IMR-90 (cell line): ENCODE measurements around the gene ADGRG3. TPM values are rescaled to one million over a fixed set of nuclear protein-coding genes. Genes with fewer than 3 reads are reported as not detected.

Source experiments
- ATAC-seq: fragments of 200-7000 bp; cut with Tn5 transposase; 2 replicates; pipeline ENCODE4 v1.9.1; 2020; ENCODE audit warnings: low read depth, mild to moderate bottlenecking, moderate library complexity
- BruUV-seq: library from RNA; stranded (reverse); fragments of 400-500 nt; replicated peaks from 2 replicates; lab custom pipeline; 2021; lab: Mats Ljungman, UMichigan
- CTCF ChIA-PET: fragments of 300-600 bp; formaldehyde crosslinking; extraction: SDS; loops from one replicate; lab custom pipeline; 2021; ENCODE audit warnings: antibody characterized with exemption; lab: Yijun Ruan, JAX
- POLR2A ChIA-PET: fragments of 300-600 bp; sonication (Branson Sonifier 250); formaldehyde crosslinking; loops from one replicate; lab custom pipeline; 2022; ENCODE audit warnings: antibody characterized with exemption; ENCODE audit not compliant: unreplicated experiment; lab: Charles Lee
- DNase-seq: peaks from one replicate; pipeline ENCODE4 v3.0.0; 2013
- H2AFZ ChIP-seq: replicated peaks from 2 replicates; pipeline ENCODE3; 2013; ENCODE audit warnings: low read length, mild to moderate bottlenecking; ENCODE audit not compliant: poor library complexity
- H2AK5ac ChIP-seq: 2 replicates; pipeline ENCODE4 v1.6.1; 2013; ENCODE audit warnings: low read depth, low read length, inconsistent platforms
- H2AK9ac ChIP-seq: replicated peaks from 2 replicates; pipeline ENCODE3; 2013; ENCODE audit warnings: mild to moderate bottlenecking, low read depth, low read length, moderate library complexity; ENCODE audit not compliant: poor library complexity
- H2BK120ac ChIP-seq: 2 replicates; pipeline ENCODE4 v1.6.1; 2013; ENCODE audit warnings: low read depth, low read length, inconsistent platforms
- H2BK15ac ChIP-seq: 3 replicates; pipeline ENCODE4 v1.6.1; 2013; ENCODE audit warnings: low read depth, low read length, inconsistent platforms
- H2BK20ac ChIP-seq: 2 replicates; pipeline ENCODE4 v1.6.1; 2013; ENCODE audit warnings: low read depth, mild to moderate bottlenecking, inconsistent platforms, low read length, moderate library complexity
- H2BK5ac ChIP-seq: 2 replicates; pipeline ENCODE4 v1.6.1; 2013; ENCODE audit warnings: mild to moderate bottlenecking, low read depth, low read length, inconsistent platforms; ENCODE audit not compliant: poor library complexity, severe bottlenecking
- H3K14ac ChIP-seq: replicated peaks from 2 replicates; pipeline ENCODE4 v1.6.1; 2013; ENCODE audit warnings: low read depth, low read length, inconsistent platforms
- H3K18ac ChIP-seq: 2 replicates; pipeline ENCODE4 v1.6.1; 2013; ENCODE audit warnings: low read depth, low read length, control low read depth
- H3K23ac ChIP-seq: 2 replicates; pipeline ENCODE4 v1.6.1; 2013; ENCODE audit warnings: low read depth, low read length, inconsistent platforms
- H3K27ac ChIP-seq: 2 replicates; pipeline ENCODE4 v1.5.1; 2013; ENCODE audit warnings: mild to moderate bottlenecking, control low read depth, low read length; ENCODE audit not compliant: insufficient read depth
- H3K27me3 ChIP-seq: 2 replicates; pipeline ENCODE4 v1.6.1; 2013; ENCODE audit warnings: low read length; ENCODE audit not compliant: control insufficient read depth, insufficient read depth
- H3K36me3 ChIP-seq: 2 replicates; pipeline ENCODE4 v1.6.1; 2013; ENCODE audit warnings: low read length, mixed read lengths; ENCODE audit not compliant: control insufficient read depth, insufficient read depth
- H3K4ac ChIP-seq: 2 replicates; pipeline ENCODE4 v1.6.1; 2013; ENCODE audit warnings: low read depth, low read length, inconsistent platforms
- H3K4me1 ChIP-seq: 2 replicates; pipeline ENCODE4 v1.6.1; 2013; ENCODE audit warnings: low read length, mixed read lengths; ENCODE audit not compliant: control insufficient read depth, insufficient read depth
- H3K4me2 ChIP-seq: 2 replicates; pipeline ENCODE4 v1.6.1; 2013; ENCODE audit warnings: low read depth, mild to moderate bottlenecking, control low read depth, low read length, moderate library complexity
- H3K4me3 ChIP-seq: 2 replicates; pipeline ENCODE4 v1.5.1; 2013; ENCODE audit warnings: low read depth, mild to moderate bottlenecking, control low read depth, low read length, moderate library complexity; ENCODE audit not compliant: insufficient read depth
- H3K56ac ChIP-seq: 2 replicates; pipeline ENCODE4 v1.6.1; 2013; ENCODE audit warnings: low read length, inconsistent platforms; ENCODE audit not compliant: insufficient read depth; ENCODE audit errors: extremely low read depth
- H3K79me1 ChIP-seq, 2 experiments: 2 replicates each; pipeline ENCODE4 v1.6.1; 2013; ENCODE audit warnings: low read length in 2 of 2, inconsistent platforms in 1 of 2, low read depth in 1 of 2
- H3K9ac ChIP-seq: 2 replicates; pipeline ENCODE4 v1.6.1; 2013; ENCODE audit warnings: low read depth, low read length, control low read depth
- H3K9me1 ChIP-seq: 2 replicates; pipeline ENCODE4 v1.6.1; 2013; ENCODE audit warnings: low read length, inconsistent platforms; ENCODE audit not compliant: insufficient read depth
- H3K9me3 ChIP-seq: 2 replicates; pipeline ENCODE4 v1.6.1; 2013; ENCODE audit warnings: low read length; ENCODE audit not compliant: control insufficient read depth, insufficient read depth
- H4K20me1 ChIP-seq: 2 replicates; pipeline ENCODE4 v1.6.1; 2013; ENCODE audit warnings: low read length, inconsistent platforms; ENCODE audit not compliant: insufficient read depth
- H4K5ac ChIP-seq: 2 replicates; pipeline ENCODE4 v1.6.1; 2013; ENCODE audit warnings: mild to moderate bottlenecking, low read depth, low read length, control low read depth
- H4K8ac ChIP-seq, 2 experiments: 2 replicates each; pipeline ENCODE4 v1.6.1; 2013; ENCODE audit warnings: low read depth in 2 of 2, low read length in 2 of 2, control low read depth in 1 of 2, inconsistent platforms in 1 of 2
- H4K91ac ChIP-seq: 2 replicates; pipeline ENCODE4 v1.6.1; 2013; ENCODE audit warnings: low read depth, low read length, inconsistent platforms; ENCODE audit not compliant: insufficient read depth
- BHLHE40 ChIP-seq: fragments of 150-350 bp; IDR thresholded peaks from 2 replicates; pipeline ENCODE4 v1.6.1; 2016; ENCODE audit warnings: mild to moderate bottlenecking, low read depth, low read length
- CEBPB ChIP-seq: IDR thresholded peaks from 2 replicates; pipeline ENCODE4 v1.6.1; 2012; ENCODE audit warnings: low read depth, low read length, improper control_type of control experiment
- CHD1 ChIP-seq: IDR thresholded peaks from 2 replicates; pipeline ENCODE4 v1.6.1; 2012; ENCODE audit warnings: low read depth, low read length, improper control_type of control experiment
- FOS ChIP-seq: fragments of 150-350 bp; IDR thresholded peaks from 2 replicates; pipeline ENCODE4 v1.6.1; 2016; ENCODE audit warnings: low read depth, low read length
- MAFK ChIP-seq: IDR thresholded peaks from 2 replicates; pipeline ENCODE4 v1.6.1; 2012; ENCODE audit warnings: low read depth, low read length, improper control_type of control experiment
- MAZ ChIP-seq: IDR thresholded peaks from 2 replicates; pipeline ENCODE4 v1.6.1; 2012; ENCODE audit warnings: low read depth, mild to moderate bottlenecking, low read length, improper control_type of control experiment, moderate library complexity, borderline replicate concordance
- MXI1 ChIP-seq: IDR thresholded peaks from 2 replicates; pipeline ENCODE4 v1.6.1; 2012; ENCODE audit warnings: low read depth, mild to moderate bottlenecking, low read length, moderate library complexity, borderline replicate concordance
- NFE2L2 ChIP-seq: fragments of 150-350 bp; IDR thresholded peaks from 2 replicates; pipeline ENCODE4 v1.6.1; 2016; ENCODE audit warnings: low read depth, mild to moderate bottlenecking, low read length
- POLR2A ChIP-seq: IDR thresholded peaks from 2 replicates; pipeline ENCODE4 v1.6.1; 2012; ENCODE audit warnings: mild to moderate bottlenecking, low read depth, low read length
- RAD21 ChIP-seq: IDR thresholded peaks from 2 replicates; pipeline ENCODE4 v1.6.1; 2012; ENCODE audit warnings: low read length, improper control_type of control experiment
- RCOR1 ChIP-seq: IDR thresholded peaks from 2 replicates; pipeline ENCODE4 v1.6.1; 2012; ENCODE audit warnings: mild to moderate bottlenecking, low read length, improper control_type of control experiment; ENCODE audit not compliant: insufficient replicate concordance
- RFX5 ChIP-seq: IDR thresholded peaks from 2 replicates; pipeline ENCODE4 v1.8.0; 2012; ENCODE audit warnings: low read depth, mild to moderate bottlenecking, low read length, moderate library complexity
- SMC3 ChIP-seq: fragments of 150-350 bp; IDR thresholded peaks from 2 replicates; pipeline ENCODE4 v1.6.1; 2016; ENCODE audit warnings: low read depth, mild to moderate bottlenecking, antibody characterized with exemption, low read length, moderate library complexity
- WGBS, 2 experiments: methylation state at CpG; one replicate each; pipeline versions ENCODE4 v1.1.5 to v1.1.7; 2013; ENCODE audit warnings: missing lambda C conversion rate in 2 of 2; ENCODE audit not compliant: insufficient read length in 1 of 2; ENCODE audit errors: extremely low coverage in 2 of 2; 5-methylcytosine and 5-hydroxymethylcytosine counted together
- dilution Hi-C: fragments of 300-500 bp; cut with HindIII; formaldehyde crosslinking; loops from one replicate; pipeline ENCODE4 v1.14.3; 2018; ENCODE audit warnings: low sequenced_read_pairs; ENCODE audit not compliant: unreplicated experiment
- in situ Hi-C: fragments of 300-500 bp; cut with MboI; formaldehyde crosslinking; loops from 3 replicates; pipeline ENCODE4 v1.14.3; 2019; ENCODE audit warnings: low sequenced_read_pairs, inconsistent platforms, mixed read lengths
- intact Hi-C: fragments of 100-400 bp; cut with micrococcal nuclease; formaldehyde crosslinking; loops from 2 replicates; pipeline ENCODE4 v1.10.0; 2022
- polyA plus RNA-seq, 3 experiments: library from polyadenylated mRNA; depleted of rRNA; stranded (reverse); fragments of >200 nt; gene quantifications; 2 replicates each; pipeline ENCODE4 v1.2.3, GENCODE V29; 2012; ENCODE audit warnings: low replicate concordance in 1 of 3
- total RNA-seq: library from RNA; depleted of rRNA; stranded (reverse); fragments of >200 nt; gene quantifications from 2 replicates; pipeline ENCODE4 v1.2.3, GENCODE V29; 2012
- TF ChIP-seq, protein P1 (sequence below): fragments of 150-350 bp; IDR thresholded peaks from 2 replicates; pipeline ENCODE4 v1.6.1; 2016; ENCODE audit warnings: low read depth, mild to moderate bottlenecking, low read length, moderate library complexity, borderline replicate concordance
- TF ChIP-seq, protein P2 (sequence below): conservative IDR thresholded peaks from 2 replicates; pipeline ENCODE4 v1.5.1; 2012; ENCODE audit warnings: mild to moderate bottlenecking, low read depth, low read length, improper control_type of control experiment
- TF ChIP-seq, protein P3 (sequence below): fragments of 150-350 bp; IDR thresholded peaks from 2 replicates; pipeline ENCODE4 v1.6.1; 2017; ENCODE audit warnings: mild to moderate bottlenecking, antibody characterized with exemption, low read length, low read depth

Gene ADGRG3
- total and polyA plus RNA-seq, 2 of the 4 experiments (the other 2 are of a cell fraction), result not detected

DNA sequence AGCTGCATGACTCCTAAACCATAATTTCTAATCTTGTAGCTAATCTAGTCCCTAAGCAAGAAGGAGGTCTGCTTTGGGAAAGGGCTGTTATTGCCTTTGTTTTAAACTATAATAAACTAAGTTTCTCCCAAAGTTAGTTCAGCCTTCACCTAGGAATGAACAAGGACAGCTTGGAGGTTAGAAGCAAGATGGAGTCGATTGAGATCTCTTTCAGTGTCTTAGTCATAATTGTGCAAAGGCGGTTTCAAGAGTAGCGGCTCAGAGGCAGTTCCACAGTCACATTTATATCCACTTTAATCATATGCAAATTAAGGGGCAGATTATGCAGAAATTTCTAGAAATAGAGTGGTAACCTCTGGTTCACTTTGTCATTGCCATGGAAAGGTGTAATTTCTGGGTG is 43.9 kb downstream of the ADGRG3 start:
- intact Hi-C loops (no loop called here), in situ Hi-C loops (no loop called here), dilution Hi-C loops (no loop called here)
- Histone ChIP-seq H3K4me3 (no peak overlapping the region), H2BK15ac (no peak overlapping the region), H3K27ac (no peak overlapping the region), H3K4ac (no peak overlapping the region), H3K27me3 (peaks cover 45% of the 10 kb centered on the region), H4K20me1 (no peaks in the 10 kb centered on the region), H3K9ac (no peak overlapping the region), H4K5ac (no peak overlapping the region), H4K91ac (no peak overlapping the region), H2AK5ac (no peak overlapping the region), H2AFZ (no peak overlapping the region), H3K14ac (no peak overlapping the region), H3K4me2 (no peak overlapping the region), H3K56ac (no peak overlapping the region), H2BK5ac (no peak overlapping the region), H3K4me1 (no peaks in the 10 kb centered on the region), H2BK20ac (no peak overlapping the region), H3K23ac (no peak overlapping the region), H3K9me1 (no peaks in the 10 kb centered on the region), H3K79me1 (no peaks in the 10 kb centered on the region), H3K18ac (no peak overlapping the region), H2AK9ac (no peak overlapping the region), H3K36me3 (no peaks in the 10 kb centered on the region), H4K8ac (no peak overlapping the region), H2BK120ac (no peak overlapping the region), H3K9me3 (no peaks in the 10 kb centered on the region)
- CTCF ChIA-PET, result interaction anchor here (0.8 kb wide), 1 partner anchor 13 kb away, joined by 3 read pairs; no protein-coding TSS in a partner anchor
- DNase-seq (no peak), ATAC-seq (no peak)
- no TSS peak for BruUV-seq
- no peak for TF ChIP-seq MAZ
- TF ChIP-seq, protein P1, sequence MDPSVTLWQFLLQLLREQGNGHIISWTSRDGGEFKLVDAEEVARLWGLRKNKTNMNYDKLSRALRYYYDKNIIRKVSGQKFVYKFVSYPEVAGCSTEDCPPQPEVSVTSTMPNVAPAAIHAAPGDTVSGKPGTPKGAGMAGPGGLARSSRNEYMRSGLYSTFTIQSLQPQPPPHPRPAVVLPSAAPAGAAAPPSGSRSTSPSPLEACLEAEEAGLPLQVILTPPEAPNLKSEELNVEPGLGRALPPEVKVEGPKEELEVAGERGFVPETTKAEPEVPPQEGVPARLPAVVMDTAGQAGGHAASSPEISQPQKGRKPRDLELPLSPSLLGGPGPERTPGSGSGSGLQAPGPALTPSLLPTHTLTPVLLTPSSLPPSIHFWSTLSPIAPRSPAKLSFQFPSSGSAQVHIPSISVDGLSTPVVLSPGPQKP, result no peak
- TF ChIP-seq BHLHE40, result no peak
- TF ChIP-seq POLR2A, result no peak
- no peak for TF ChIP-seq NFE2L2
- no peak for TF ChIP-seq CEBPB
- TF ChIP-seq FOS, result no peak
- TF ChIP-seq RCOR1, result no peak
- TF ChIP-seq RFX5, result no peak
- TF ChIP-seq, protein P2, sequence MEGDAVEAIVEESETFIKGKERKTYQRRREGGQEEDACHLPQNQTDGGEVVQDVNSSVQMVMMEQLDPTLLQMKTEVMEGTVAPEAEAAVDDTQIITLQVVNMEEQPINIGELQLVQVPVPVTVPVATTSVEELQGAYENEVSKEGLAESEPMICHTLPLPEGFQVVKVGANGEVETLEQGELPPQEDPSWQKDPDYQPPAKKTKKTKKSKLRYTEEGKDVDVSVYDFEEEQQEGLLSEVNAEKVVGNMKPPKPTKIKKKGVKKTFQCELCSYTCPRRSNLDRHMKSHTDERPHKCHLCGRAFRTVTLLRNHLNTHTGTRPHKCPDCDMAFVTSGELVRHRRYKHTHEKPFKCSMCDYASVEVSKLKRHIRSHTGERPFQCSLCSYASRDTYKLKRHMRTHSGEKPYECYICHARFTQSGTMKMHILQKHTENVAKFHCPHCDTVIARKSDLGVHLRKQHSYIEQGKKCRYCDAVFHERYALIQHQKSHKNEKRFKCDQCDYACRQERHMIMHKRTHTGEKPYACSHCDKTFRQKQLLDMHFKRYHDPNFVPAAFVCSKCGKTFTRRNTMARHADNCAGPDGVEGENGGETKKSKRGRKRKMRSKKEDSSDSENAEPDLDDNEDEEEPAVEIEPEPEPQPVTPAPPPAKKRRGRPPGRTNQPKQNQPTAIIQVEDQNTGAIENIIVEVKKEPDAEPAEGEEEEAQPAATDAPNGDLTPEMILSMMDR, result no peak
- no peak for TF ChIP-seq MAFK
- no peak for TF ChIP-seq RAD21
- TF ChIP-seq CHD1, result no peak
- no peak for TF ChIP-seq MXI1
- no peak for TF ChIP-seq SMC3
- TF ChIP-seq, protein P3, sequence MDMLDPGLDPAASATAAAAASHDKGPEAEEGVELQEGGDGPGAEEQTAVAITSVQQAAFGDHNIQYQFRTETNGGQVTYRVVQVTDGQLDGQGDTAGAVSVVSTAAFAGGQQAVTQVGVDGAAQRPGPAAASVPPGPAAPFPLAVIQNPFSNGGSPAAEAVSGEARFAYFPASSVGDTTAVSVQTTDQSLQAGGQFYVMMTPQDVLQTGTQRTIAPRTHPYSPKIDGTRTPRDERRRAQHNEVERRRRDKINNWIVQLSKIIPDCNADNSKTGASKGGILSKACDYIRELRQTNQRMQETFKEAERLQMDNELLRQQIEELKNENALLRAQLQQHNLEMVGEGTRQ, result no peak
- no CpG with 5 or more reads among the region's 3 CpGs for WGBS, 2 experiments
- POLR2A ChIA-PET, result no interaction called here
